ENCODE measurements around the gene CAB39L. TPM values are rescaled to one million over a fixed set of nuclear protein-coding genes. Genes with fewer than 3 reads are reported as not detected.

The CAB39L gene
- total and polyA plus RNA-seq, 9 of the 15 experiments (the other 6 are each of a cell fraction or from before 2014, with no cell fraction given): 1.1 to 4.2 (median 2.6) TPM

GRCh38 chr13:49259586-49259985 is 184.3 kb downstream of the CAB39L start (continued):
- no peak for TF ChIP-seq TAL1 (IDR thresholded peaks at IDR 0.05)
- no peak for TF ChIP-seq ZNF639 (CRISPR knock-in tag; conservative IDR thresholded peaks at IDR 0.05 in 1 of 2, IDR thresholded peaks at IDR 0.05 in 1 of 2)
- TF ChIP-seq VEZF1 (CRISPR knock-in tag; IDR thresholded peaks at IDR 0.05): no peak
- no peak for TF ChIP-seq NR2C1 (IDR thresholded peaks at IDR 0.05)
- TF ChIP-seq NR2C1 (tag; IDR thresholded peaks at IDR 0.05): no peak
- TF ChIP-seq NFYB (IDR thresholded peaks at IDR 0.05; ENCODE audit: extremely low read depth, insufficient read length): no peak
- no peak for TF ChIP-seq MYBL2 (IDR thresholded peaks at IDR 0.05; ENCODE audit: low read depth)
- TF ChIP-seq MYBL2 (CRISPR knock-in tag; IDR thresholded peaks at IDR 0.05; ENCODE audit: borderline replicate concordance): no peak

Other genes with a start within 250 kb of the CAB39L start
- not detected in 2 replicates for gene MLNR, start 223.7 kb downstream of the CAB39L start, total RNA-seq (2014; rRNA removed)
- gene MLNR, start 223.7 kb downstream of the CAB39L start, total RNA-seq (2014; rRNA removed; fragmentation: Illumina TruSeq; extraction: Trizol): not detected in 2 replicates
- not detected in 2 replicates for gene MLNR, start 223.7 kb downstream of the CAB39L start, total RNA-seq (2015; rRNA removed; fragmentation: Illumina TruSeq; extraction: Trizol)
- gene MLNR, start 223.7 kb downstream of the CAB39L start, total RNA-seq (2021): not detected in 2 replicates
- not detected in 2 replicates for gene MLNR, start 223.7 kb downstream of the CAB39L start, polyA plus RNA-seq (2011; rRNA removed)
- not detected in 2 replicates for gene MLNR, start 223.7 kb downstream of the CAB39L start, polyA plus RNA-seq (2014; fragmentation: Illumina TruSeq; extraction: Trizol)
- not detected for gene MLNR, start 223.7 kb downstream of the CAB39L start, polyA plus RNA-seq (2014; fragmentation: Nextera tagmentation; extraction: Ambion mirVana)
- not detected in 2 replicates for gene MLNR, start 223.7 kb downstream of the CAB39L start, polyA plus RNA-seq (2014; rRNA removed)
- 4.1 and 4.6 TPM in 2 replicates for gene CDADC1, start 196.1 kb downstream of the CAB39L start, total RNA-seq (2014; rRNA removed)
- 6.6 and 6.8 TPM in 2 replicates for gene CDADC1, start 196.1 kb downstream of the CAB39L start, total RNA-seq (2014; rRNA removed; fragmentation: Illumina TruSeq; extraction: Trizol)
- 4.1 and 6.3 TPM in 2 replicates for gene CDADC1, start 196.1 kb downstream of the CAB39L start, total RNA-seq (2015; rRNA removed; fragmentation: Illumina TruSeq; extraction: Trizol)
- 7.0 and 8.0 TPM in 2 replicates for gene CDADC1, start 196.1 kb downstream of the CAB39L start, total RNA-seq (2021)
- gene CDADC1, start 196.1 kb downstream of the CAB39L start, polyA plus RNA-seq (2011; rRNA removed): 4.1 and 4.3 TPM in 2 replicates
- 5.9 and 7.3 TPM in 2 replicates for gene CDADC1, start 196.1 kb downstream of the CAB39L start, polyA plus RNA-seq (2014; fragmentation: Illumina TruSeq; extraction: Trizol)
- gene CDADC1, start 196.1 kb downstream of the CAB39L start, polyA plus RNA-seq (2014; fragmentation: Nextera tagmentation; extraction: Ambion mirVana): 10 to 100 TPM; 11.4 to 11.8 TPM
- 6.3 and 8.8 TPM in 2 replicates for gene CDADC1, start 196.1 kb downstream of the CAB39L start, polyA plus RNA-seq (2014; rRNA removed)
- 4.0 TPM in 2 replicates for gene SETDB2, start 210 bp upstream of the CAB39L start, total RNA-seq (2014; rRNA removed)
- gene SETDB2, start 210 bp upstream of the CAB39L start, total RNA-seq (2014; rRNA removed; fragmentation: Illumina TruSeq; extraction: Trizol): 8.9 and 9.3 TPM in 2 replicates
- gene SETDB2, start 210 bp upstream of the CAB39L start, total RNA-seq (2015; rRNA removed; fragmentation: Illumina TruSeq; extraction: Trizol): 7.5 and 8.6 TPM in 2 replicates
- 6.1 and 6.8 TPM in 2 replicates for gene SETDB2, start 210 bp upstream of the CAB39L start, total RNA-seq (2021)
- gene SETDB2, start 210 bp upstream of the CAB39L start, polyA plus RNA-seq (2011; rRNA removed): 6.7 and 9.0 TPM in 2 replicates
- 6.6 and 8.0 TPM in 2 replicates for gene SETDB2, start 210 bp upstream of the CAB39L start, polyA plus RNA-seq (2014; fragmentation: Illumina TruSeq; extraction: Trizol)
- gene SETDB2, start 210 bp upstream of the CAB39L start, polyA plus RNA-seq (2014; fragmentation: Nextera tagmentation; extraction: Ambion mirVana): 1 to 10 TPM; 1.0 to 1.6 TPM
- 5.1 and 5.5 TPM in 2 replicates for gene SETDB2, start 210 bp upstream of the CAB39L start, polyA plus RNA-seq (2014; rRNA removed)
- gene PHF11, start 51.9 kb upstream of the CAB39L start, total RNA-seq (2014; rRNA removed): 4.0 and 4.3 TPM in 2 replicates
- gene PHF11, start 51.9 kb upstream of the CAB39L start, total RNA-seq (2014; rRNA removed; fragmentation: Illumina TruSeq; extraction: Trizol): 5.3 and 6.3 TPM in 2 replicates
- 5.5 and 5.9 TPM in 2 replicates for gene PHF11, start 51.9 kb upstream of the CAB39L start, total RNA-seq (2015; rRNA removed; fragmentation: Illumina TruSeq; extraction: Trizol)
- gene PHF11, start 51.9 kb upstream of the CAB39L start, total RNA-seq (2021): 6.0 and 7.3 TPM in 2 replicates
- gene PHF11, start 51.9 kb upstream of the CAB39L start, polyA plus RNA-seq (2011; rRNA removed): 4.1 and 4.8 TPM in 2 replicates
- 6.5 and 7.0 TPM in 2 replicates for gene PHF11, start 51.9 kb upstream of the CAB39L start, polyA plus RNA-seq (2014; fragmentation: Illumina TruSeq; extraction: Trizol)
- gene PHF11, start 51.9 kb upstream of the CAB39L start, polyA plus RNA-seq (2014; fragmentation: Nextera tagmentation; extraction: Ambion mirVana): 1 to 10 TPM; 1.9 to 2.2 TPM
- gene PHF11, start 51.9 kb upstream of the CAB39L start, polyA plus RNA-seq (2014; rRNA removed): 3.7 and 7.0 TPM in 2 replicates
- 4.1 and 4.5 TPM in 2 replicates for gene RCBTB1, start 141.5 kb upstream of the CAB39L start, total RNA-seq (2014; rRNA removed)
- gene RCBTB1, start 141.5 kb upstream of the CAB39L start, total RNA-seq (2014; rRNA removed; fragmentation: Illumina TruSeq; extraction: Trizol): 11.3 and 13.1 TPM in 2 replicates
- 6.7 and 7.4 TPM in 2 replicates for gene RCBTB1, start 141.5 kb upstream of the CAB39L start, total RNA-seq (2015; rRNA removed; fragmentation: Illumina TruSeq; extraction: Trizol)
- 8.4 and 9.0 TPM in 2 replicates for gene RCBTB1, start 141.5 kb upstream of the CAB39L start, total RNA-seq (2021)
- gene RCBTB1, start 141.5 kb upstream of the CAB39L start, polyA plus RNA-seq (2011; rRNA removed): 7.0 and 10.6 TPM in 2 replicates
- gene RCBTB1, start 141.5 kb upstream of the CAB39L start, polyA plus RNA-seq (2014; fragmentation: Illumina TruSeq; extraction: Trizol): 8.0 and 9.0 TPM in 2 replicates
- gene RCBTB1, start 141.5 kb upstream of the CAB39L start, polyA plus RNA-seq (2014; fragmentation: Nextera tagmentation; extraction: Ambion mirVana): 1 to 10 TPM; 4.0 to 5.9 TPM
- 9.0 TPM in 2 replicates for gene RCBTB1, start 141.5 kb upstream of the CAB39L start, polyA plus RNA-seq (2014; rRNA removed)
- 0.45 TPM in 2 replicates for gene ARL11, start 184.4 kb upstream of the CAB39L start, total RNA-seq (2014; rRNA removed)
- gene ARL11, start 184.4 kb upstream of the CAB39L start, total RNA-seq (2014; rRNA removed; fragmentation: Illumina TruSeq; extraction: Trizol): 0.36 and 0.38 TPM in 2 replicates
- 0.68 and 0.87 TPM in 2 replicates for gene ARL11, start 184.4 kb upstream of the CAB39L start, total RNA-seq (2015; rRNA removed; fragmentation: Illumina TruSeq; extraction: Trizol)
- 0.45 and 0.84 TPM in 2 replicates for gene ARL11, start 184.4 kb upstream of the CAB39L start, total RNA-seq (2021)
- gene ARL11, start 184.4 kb upstream of the CAB39L start, polyA plus RNA-seq (2011; rRNA removed): 0.33 and 0.38 TPM in 2 replicates
- 0.53 and 0.56 TPM in 2 replicates for gene ARL11, start 184.4 kb upstream of the CAB39L start, polyA plus RNA-seq (2014; fragmentation: Illumina TruSeq; extraction: Trizol)
- under 1 TPM; 0.18 to 0.20 TPM for gene ARL11, start 184.4 kb upstream of the CAB39L start, polyA plus RNA-seq (2014; fragmentation: Nextera tagmentation; extraction: Ambion mirVana)
- 0.73 and 0.77 TPM in 2 replicates for gene ARL11, start 184.4 kb upstream of the CAB39L start, polyA plus RNA-seq (2014; rRNA removed)
- 55.2 and 60.9 TPM in 2 replicates for gene EBPL, start 247.4 kb upstream of the CAB39L start, total RNA-seq (2014; rRNA removed)
- 44.0 and 44.6 TPM in 2 replicates for gene EBPL, start 247.4 kb upstream of the CAB39L start, total RNA-seq (2014; rRNA removed; fragmentation: Illumina TruSeq; extraction: Trizol)
- gene EBPL, start 247.4 kb upstream of the CAB39L start, total RNA-seq (2015; rRNA removed; fragmentation: Illumina TruSeq; extraction: Trizol): 33.2 and 34.9 TPM in 2 replicates
- 40.8 and 49.0 TPM in 2 replicates for gene EBPL, start 247.4 kb upstream of the CAB39L start, total RNA-seq (2021)
- 58.2 and 68.3 TPM in 2 replicates for gene EBPL, start 247.4 kb upstream of the CAB39L start, polyA plus RNA-seq (2011; rRNA removed)
- gene EBPL, start 247.4 kb upstream of the CAB39L start, polyA plus RNA-seq (2014; fragmentation: Illumina TruSeq; extraction: Trizol): 33.4 and 43.0 TPM in 2 replicates
- gene EBPL, start 247.4 kb upstream of the CAB39L start, polyA plus RNA-seq (2014; fragmentation: Nextera tagmentation; extraction: Ambion mirVana): 1 to 10 TPM; 5.2 to 8.5 TPM
- 64.7 and 71.4 TPM in 2 replicates for gene EBPL, start 247.4 kb upstream of the CAB39L start, polyA plus RNA-seq (2014; rRNA removed)

Data from K562 (cell line).